K562 (cell line): ENCODE data around the gene PPP1R3C. TPM values are rescaled to one million over a fixed set of nuclear protein-coding genes. Genes with fewer than 3 reads are reported as not detected.
A peak's percentile ranks its signal among the peaks of the same experiment; 100 is the strongest.

Experiments
- ADNP ChIP-seq: fragments of 200-800 bp; sonication (Bioruptor generic); IDR thresholded peaks from 2 replicates; pipeline ENCODE4 v1.6.1; 2016; ENCODE audit warnings: missing genetic modification characterization, missing compliant biosample characterization
- DPF2 ChIP-seq: fragments of 450-650 bp; IDR thresholded peaks from 2 replicates; pipeline ENCODE4 v1.6.1; 2016
- FIP1L1 ChIP-seq: fragments of 200-400 bp; formaldehyde crosslinking; IDR thresholded peaks from 2 replicates; pipeline ENCODE4 v1.6.1; 2018; ENCODE audit warnings: mild to moderate bottlenecking, low read depth, low read length; ENCODE audit not compliant: poor library complexity, severe bottlenecking
- GTF2F1 ChIP-seq: IDR thresholded peaks from 2 replicates; pipeline ENCODE4 v1.6.1; 2011; ENCODE audit warnings: low read depth, low read length, improper control_type of control experiment
- JUN ChIP-seq, 2 experiments: sonication (generic) in 1 of 2; formaldehyde crosslinking in 1 of 2; IDR thresholded peaks; 2 replicates each; pipeline versions ENCODE4 v1.6.1 to v1.8.0; 2012 to 2022; ENCODE audit warnings: borderline replicate concordance in 2 of 2, mild to moderate bottlenecking in 2 of 2, improper control_type of control experiment in 1 of 2, low read depth in 1 of 2, low read length in 1 of 2, missing genetic modification reagents in 1 of 2
- JUND ChIP-seq, 2 experiments: IDR thresholded peaks; 2 replicates in 1 of 2; 3 replicates in 1 of 2; pipeline ENCODE4 v1.6.1; 2011; ENCODE audit warnings: borderline replicate concordance in 2 of 2, low read depth in 2 of 2, low read length in 2 of 2, improper control_type of control experiment in 1 of 2, missing biosample characterization in 1 of 2, missing genetic modification characterization in 1 of 2, missing genetic modification reagents in 1 of 2
- LEF1 ChIP-seq: fragments of 450-650 bp; IDR thresholded peaks from 2 replicates; pipeline ENCODE4 v1.6.1; 2016; ENCODE audit warnings: mild to moderate bottlenecking
- MYBL2 ChIP-seq, 2 experiments: fragments of 450-650 bp in 1 of 2; sonication (generic) in 1 of 2; formaldehyde crosslinking in 1 of 2; IDR thresholded peaks; 2 replicates each; pipeline versions ENCODE4 v1.6.1 to v1.8.1; 2017 to 2022; ENCODE audit warnings: borderline replicate concordance in 1 of 2, inconsistent platforms in 1 of 2, low read depth in 1 of 2, mild to moderate bottlenecking in 1 of 2, missing genetic modification reagents in 1 of 2, moderate library complexity in 1 of 2
- NFE2 ChIP-seq: IDR thresholded peaks from 2 replicates; pipeline ENCODE4 v1.6.1; 2014; ENCODE audit warnings: antibody characterized with exemption, low read depth
- PHF20 ChIP-seq: fragments of 450-650 bp; IDR thresholded peaks from 2 replicates; pipeline ENCODE4 v1.6.1; 2018; ENCODE audit not compliant: partially characterized antibody
- RAD51 ChIP-seq: fragments of 450-650 bp; IDR thresholded peaks from 2 replicates; pipeline ENCODE4 v1.7.1; 2016; ENCODE audit warnings: low read depth, mild to moderate bottlenecking, borderline replicate concordance
- RBM17 ChIP-seq: fragments of 200-400 bp; formaldehyde crosslinking; IDR thresholded peaks from 2 replicates; pipeline ENCODE4 v1.6.1; 2017; ENCODE audit warnings: low read depth, mild to moderate bottlenecking, low read length, borderline replicate concordance
- RFX5 ChIP-seq: IDR thresholded peaks from 2 replicates; pipeline ENCODE4 v1.6.1; 2011; ENCODE audit warnings: low read depth, mild to moderate bottlenecking, improper control_type of control experiment, low read length
- SRF ChIP-seq, 2 experiments: fragments of 250-450, 450-650 bp in 1 of 2; sonication (Bioruptor Pico) in 1 of 2; sonication (generic) in 1 of 2; formaldehyde crosslinking; IDR thresholded peaks; 2 replicates each; pipeline versions ENCODE4 v1.5.0 to v1.5.1; 2020 to 2022; ENCODE audit warnings: mild to moderate bottlenecking in 1 of 2, missing genetic modification reagents in 1 of 2
- ZKSCAN1 ChIP-seq: fragments of 150-350 bp; IDR thresholded peaks from 2 replicates; pipeline ENCODE4 v1.6.1; 2016; ENCODE audit warnings: low read depth, low read length
- ZNF174 ChIP-seq: fragments of 250-450 bp; sonication (Bioruptor Pico); IDR thresholded peaks from 2 replicates; pipeline ENCODE4 v1.4.0; 2020; ENCODE audit warnings: mild to moderate bottlenecking
- polyA plus RNA-seq, 8 experiments: library from polyadenylated mRNA; depleted of rRNA in 4 of 8; stranded (reverse) in 5 of 8; unstranded in 3 of 8; fragments of >200 nt; fragmentation: Nextera tagmentation in 2 of 8; fragmentation: Illumina TruSeq in 1 of 8; extraction: Ambion mirVana in 2 of 8; extraction: Trizol in 1 of 8; gene quantifications; 2 replicates each; pipeline versions ENCODE4 v1.2.1 to v1.2.3, GENCODE V29; 2011 to 2014; ENCODE audit warnings: inconsistent platforms in 1 of 8, missing spikeins in 1 of 8
- total RNA-seq, 7 experiments: library from RNA; depleted of rRNA in 6 of 7; stranded (reverse); fragments of >200 nt in 6 of 7; fragmentation: Illumina TruSeq in 2 of 7; extraction: Trizol in 2 of 7; gene quantifications; 2 replicates each; pipeline versions ENCODE4 v1.2.1 to v1.2.3, GENCODE V29; 2011 to 2021; ENCODE audit warnings: low replicate concordance in 1 of 7
- TF ChIP-seq, protein P1 (sequence below): fragments of 250-450 bp; sonication (Bioruptor Pico); IDR thresholded peaks from 2 replicates; pipeline ENCODE4 v1.5.0; 2020; ENCODE audit warnings: mild to moderate bottlenecking, borderline replicate concordance
- TF ChIP-seq, protein P2 (sequence below): sonication (generic); formaldehyde crosslinking; IDR thresholded peaks from 2 replicates; pipeline ENCODE4 v1.5.0; 2020; ENCODE audit warnings: missing genetic modification reagents
- TF ChIP-seq, protein P3 (sequence below), 2 experiments: fragments of 450-650 bp in 1 of 2; sonication (generic) in 1 of 2; formaldehyde crosslinking in 1 of 2; IDR thresholded peaks in 1 of 2; conservative IDR thresholded peaks in 1 of 2; 2 replicates each; pipeline versions ENCODE4 v1.6.1 to v1.8.1; 2016 to 2023; ENCODE audit warnings: mild to moderate bottlenecking in 2 of 2, moderate library complexity in 2 of 2, inconsistent platforms in 1 of 2, missing genetic modification reagents in 1 of 2
- TF ChIP-seq, protein P4 (sequence below): fragments of 200-800 bp; sonication (Bioruptor generic); IDR thresholded peaks from 2 replicates; pipeline ENCODE4 v1.6.1; 2017; ENCODE audit warnings: missing genetic modification characterization, missing compliant biosample characterization

PPP1R3C gene
- total and polyA plus RNA-seq, 9 of the 15 experiments (the other 6 are each of a cell fraction or from before 2014, with no cell fraction given) = 0.06 to 0.24 (median 0.12) TPM; not detected in 3

- TF ChIP-seq, protein P1, sequence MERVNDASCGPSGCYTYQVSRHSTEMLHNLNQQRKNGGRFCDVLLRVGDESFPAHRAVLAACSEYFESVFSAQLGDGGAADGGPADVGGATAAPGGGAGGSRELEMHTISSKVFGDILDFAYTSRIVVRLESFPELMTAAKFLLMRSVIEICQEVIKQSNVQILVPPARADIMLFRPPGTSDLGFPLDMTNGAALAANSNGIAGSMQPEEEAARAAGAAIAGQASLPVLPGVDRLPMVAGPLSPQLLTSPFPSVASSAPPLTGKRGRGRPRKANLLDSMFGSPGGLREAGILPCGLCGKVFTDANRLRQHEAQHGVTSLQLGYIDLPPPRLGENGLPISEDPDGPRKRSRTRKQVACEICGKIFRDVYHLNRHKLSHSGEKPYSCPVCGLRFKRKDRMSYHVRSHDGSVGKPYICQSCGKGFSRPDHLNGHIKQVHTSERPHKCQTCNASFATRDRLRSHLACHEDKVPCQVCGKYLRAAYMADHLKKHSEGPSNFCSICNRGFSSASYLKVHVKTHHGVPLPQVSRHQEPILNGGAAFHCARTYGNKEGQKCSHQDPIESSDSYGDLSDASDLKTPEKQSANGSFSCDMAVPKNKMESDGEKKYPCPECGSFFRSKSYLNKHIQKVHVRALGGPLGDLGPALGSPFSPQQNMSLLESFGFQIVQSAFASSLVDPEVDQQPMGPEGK (CRISPR knock-in tag) = no peak
- no peak for TF ChIP-seq RAD51
- TF ChIP-seq RFX5 = no peak
- TF ChIP-seq JUND (IDR thresholded peaks at IDR 0.05; ENCODE audit: borderline replicate concordance, low read depth, low read length) = peak; percentile 56; the same call in 1 of the 2 replicates
- peak; percentile 75; the same call in 2 of the 3 replicates for TF ChIP-seq JUND (tag; IDR thresholded peaks at IDR 0.05; ENCODE audit: borderline replicate concordance, low read depth, low read length)
- no peak for TF ChIP-seq LEF1
- no peak for TF ChIP-seq MYBL2 (IDR thresholded peaks at IDR 0.05; ENCODE audit: low read depth)
- no peak for TF ChIP-seq MYBL2 (CRISPR knock-in tag; IDR thresholded peaks at IDR 0.05; ENCODE audit: borderline replicate concordance)
- 0 out of 2 replicates have a peak, but pooled peaks have one; percentile 56 for TF ChIP-seq DPF2
- TF ChIP-seq PHF20 = no peak
- no peak for TF ChIP-seq ADNP
- no peak for TF ChIP-seq NFE2
- TF ChIP-seq, protein P2, sequence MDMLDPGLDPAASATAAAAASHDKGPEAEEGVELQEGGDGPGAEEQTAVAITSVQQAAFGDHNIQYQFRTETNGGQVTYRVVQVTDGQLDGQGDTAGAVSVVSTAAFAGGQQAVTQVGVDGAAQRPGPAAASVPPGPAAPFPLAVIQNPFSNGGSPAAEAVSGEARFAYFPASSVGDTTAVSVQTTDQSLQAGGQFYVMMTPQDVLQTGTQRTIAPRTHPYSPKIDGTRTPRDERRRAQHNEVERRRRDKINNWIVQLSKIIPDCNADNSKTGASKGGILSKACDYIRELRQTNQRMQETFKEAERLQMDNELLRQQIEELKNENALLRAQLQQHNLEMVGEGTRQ (CRISPR knock-in tag) = no peak
- TF ChIP-seq ZNF174 (CRISPR knock-in tag) = no peak
- 0 out of 2 replicates have a peak, but pooled peaks have one; percentile 36 for TF ChIP-seq JUN (IDR thresholded peaks at IDR 0.05; ENCODE audit: borderline replicate concordance, low read depth, low read length)
- no peak for TF ChIP-seq JUN (CRISPR knock-in tag; IDR thresholded peaks at IDR 0.05; ENCODE audit: borderline replicate concordance)
- TF ChIP-seq, protein P3, sequence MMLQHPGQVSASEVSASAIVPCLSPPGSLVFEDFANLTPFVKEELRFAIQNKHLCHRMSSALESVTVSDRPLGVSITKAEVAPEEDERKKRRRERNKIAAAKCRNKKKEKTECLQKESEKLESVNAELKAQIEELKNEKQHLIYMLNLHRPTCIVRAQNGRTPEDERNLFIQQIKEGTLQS (IDR thresholded peaks at IDR 0.05) = peak; percentile 78
- TF ChIP-seq, protein P3 (CRISPR knock-in tag; conservative IDR thresholded peaks at IDR 0.05) = no peak
- no peak for TF ChIP-seq RBM17
- no peak for TF ChIP-seq FIP1L1
- no peak for TF ChIP-seq SRF (CRISPR knock-in tag; IDR thresholded peaks at IDR 0.05)
- no peak for TF ChIP-seq GTF2F1
- TF ChIP-seq ZKSCAN1 = no peak
- TF ChIP-seq, protein P4, sequence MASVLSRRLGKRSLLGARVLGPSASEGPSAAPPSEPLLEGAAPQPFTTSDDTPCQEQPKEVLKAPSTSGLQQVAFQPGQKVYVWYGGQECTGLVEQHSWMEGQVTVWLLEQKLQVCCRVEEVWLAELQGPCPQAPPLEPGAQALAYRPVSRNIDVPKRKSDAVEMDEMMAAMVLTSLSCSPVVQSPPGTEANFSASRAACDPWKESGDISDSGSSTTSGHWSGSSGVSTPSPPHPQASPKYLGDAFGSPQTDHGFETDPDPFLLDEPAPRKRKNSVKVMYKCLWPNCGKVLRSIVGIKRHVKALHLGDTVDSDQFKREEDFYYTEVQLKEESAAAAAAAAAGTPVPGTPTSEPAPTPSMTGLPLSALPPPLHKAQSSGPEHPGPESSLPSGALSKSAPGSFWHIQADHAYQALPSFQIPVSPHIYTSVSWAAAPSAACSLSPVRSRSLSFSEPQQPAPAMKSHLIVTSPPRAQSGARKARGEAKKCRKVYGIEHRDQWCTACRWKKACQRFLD (CRISPR knock-in tag) = peak; percentile 73; the same call in 1 of the 2 replicates
Observed at GRCh38 chr10:91613411-91614187, 19.3 kb downstream of the PPP1R3C start (continued).
